K562 (cell line): Measurements from ENCODE around the gene CCNY. TPM values are rescaled to one million over a fixed set of nuclear protein-coding genes. Genes with fewer than 3 reads are reported as not detected.

Source experiments
- ATAC-seq: fragments of 200-7000 bp; cut with Tn5 transposase; 3 replicates; pipeline ENCODE4 v1.9.1; 2020; ENCODE audit warnings: moderate library complexity
- BruUV-seq: library from RNA; stranded (reverse); fragments of 400-500 nt; replicated peaks from 2 replicates; lab custom pipeline; 2021; lab: Mats Ljungman, UMichigan
- CTCF ChIA-PET: fragments of 300-600 bp; formaldehyde crosslinking; extraction: SDS; loops from one replicate; lab custom pipeline; 2021; ENCODE audit warnings: low intra/inter-chr PET ratio; lab: Yijun Ruan, JAX
- POLR2A ChIA-PET: fragments of 300-600, 350-650 bp; sonication (Branson Sonifier 250); formaldehyde crosslinking; extraction: SDS; loops from one replicate; lab custom pipeline; 2021; ENCODE audit warnings: antibody characterized with exemption, inconsistent platforms; lab: Yijun Ruan, JAX
- DNase-seq, 4 experiments: peaks; one replicate each; pipeline versions ENCODE4 v3.0.0 to v3.0.0-alpha.2; 2011 to 2018; ENCODE audit warnings: low spot score in 3 of 4, mixed read lengths in 3 of 4; ENCODE audit errors: extremely low read depth in 1 of 4
- FAIRE-seq: peaks from 2 replicates; lab custom pipeline; 2011; peaks lifted over from hg19 to GRCh38; lab: Jason Lieb, UNC
- H2AFZ ChIP-seq: 2 replicates; pipeline ENCODE4 v1.6.0; 2011; ENCODE audit warnings: low read depth, low read length, control low read depth, inconsistent platforms
- H3K27ac ChIP-seq: fragments of 200-600 bp; 3 replicates; pipeline ENCODE4 v1.8.0; 2011; ENCODE audit warnings: low read depth, mild to moderate bottlenecking, control low read depth, inconsistent platforms, low read length, moderate library complexity, mixed read lengths; ENCODE audit errors: extremely low read depth
- H3K27me3 ChIP-seq, 2 experiments: fragments of 300-600 bp in 1 of 2; 2 replicates in 1 of 2; 3 replicates in 1 of 2; pipeline versions ENCODE4 v1.6.0 to v1.8.0; 2011; ENCODE audit warnings: inconsistent platforms in 2 of 2, low read length in 2 of 2, mild to moderate bottlenecking in 1 of 2, mixed read lengths in 1 of 2, moderate library complexity in 1 of 2; ENCODE audit not compliant: control insufficient read depth in 2 of 2, insufficient read depth in 2 of 2
- H3K36me3 ChIP-seq: fragments of 300-600 bp; 3 replicates; pipeline ENCODE4 v1.8.0; 2011; ENCODE audit warnings: mild to moderate bottlenecking, low read length, inconsistent platforms; ENCODE audit not compliant: control insufficient read depth, insufficient read depth
- H3K4me1 ChIP-seq, 2 experiments: fragments of 200-600 bp in 1 of 2; replicated peaks in 1 of 2; 2 replicates in 1 of 2; 3 replicates in 1 of 2; pipeline versions ENCODE4 v1.5.1 to v1.8.0; 2011; ENCODE audit warnings: inconsistent platforms in 2 of 2, low read length in 2 of 2, mild to moderate bottlenecking in 1 of 2, mixed read lengths in 1 of 2, moderate library complexity in 1 of 2; ENCODE audit not compliant: control insufficient read depth in 2 of 2, insufficient read depth in 2 of 2
- H3K4me2 ChIP-seq: 2 replicates; pipeline ENCODE4 v1.6.1; 2011; ENCODE audit warnings: low read length, control low read depth, inconsistent platforms, mixed read lengths; ENCODE audit not compliant: insufficient read depth
- H3K4me3 ChIP-seq: fragments of 200-600 bp; sonication (generic), shearing (Covaris generic); 2 replicates; pipeline ENCODE4 v1.5.1; 2016; ENCODE audit warnings: control low read depth, inconsistent platforms
- H3K79me2 ChIP-seq: fragments of 200-600 bp; 3 replicates; pipeline ENCODE4 v1.8.0; 2011; ENCODE audit warnings: low read length, inconsistent platforms; ENCODE audit not compliant: control insufficient read depth, insufficient read depth
- H3K9ac ChIP-seq, 2 experiments: 2 replicates each; pipeline versions ENCODE4 v1.6.0 to v1.6.1; 2011; ENCODE audit warnings: low read depth in 2 of 2, low read length in 2 of 2, control low read depth in 1 of 2, inconsistent platforms in 1 of 2, mild to moderate bottlenecking in 1 of 2, mixed read lengths in 1 of 2; ENCODE audit not compliant: insufficient read depth in 1 of 2
- H3K9me1 ChIP-seq: one replicate; pipeline ENCODE4 v1.6.0; 2011; ENCODE audit warnings: inconsistent platforms, mild to moderate bottlenecking, low read length, moderate library complexity; ENCODE audit not compliant: control insufficient read depth, insufficient read depth
- H3K9me3 ChIP-seq: replicated peaks from 2 replicates; pipeline ENCODE4 v1.5.1; 2011; ENCODE audit warnings: low read depth, low read length, inconsistent platforms; ENCODE audit not compliant: control insufficient read depth, insufficient read depth
- H4K20me1 ChIP-seq: replicated peaks from 2 replicates; pipeline ENCODE4 v1.6.1; 2011; ENCODE audit warnings: low read length, inconsistent platforms, mixed read lengths; ENCODE audit not compliant: control insufficient read depth, insufficient read depth
- ATF7 ChIP-seq: fragments of 450-650 bp; IDR thresholded peaks from 2 replicates; pipeline ENCODE4 v1.7.1; 2014; ENCODE audit warnings: mild to moderate bottlenecking, moderate library complexity
- C11orf30 ChIP-seq: fragments of 450-650 bp; IDR thresholded peaks from 2 replicates; pipeline ENCODE4 v1.6.1; 2016; ENCODE audit warnings: low read depth, mild to moderate bottlenecking
- FOXP4 ChIP-seq: sonication (generic); formaldehyde crosslinking; IDR thresholded peaks from 2 replicates; pipeline ENCODE4 v1.8.0; 2022; ENCODE audit warnings: mild to moderate bottlenecking, missing genetic modification reagents, borderline replicate concordance
- NONO ChIP-seq, 2 experiments: fragments of 200-400 bp in 1 of 2; fragments of 450-650 bp in 1 of 2; formaldehyde crosslinking in 1 of 2; IDR thresholded peaks; 2 replicates each; pipeline ENCODE4 v1.6.1; 2017; ENCODE audit warnings: low read depth in 2 of 2, mild to moderate bottlenecking in 2 of 2, moderate library complexity in 2 of 2, low read length in 1 of 2
- PKNOX1 ChIP-seq: fragments of 450-650 bp; IDR thresholded peaks from 2 replicates; pipeline ENCODE4 v1.6.1; 2016
- ZNF316 ChIP-seq: fragments of 450-650 bp; IDR thresholded peaks from 2 replicates; pipeline ENCODE4 v1.6.1; 2016
- WGBS: fragments of 100-300 bp; shearing (Covaris generic); methylation state at CpG from one replicate; pipeline ENCODE4 v1.1.6; 2016; ENCODE audit warnings: low coverage, mixed read lengths; ENCODE audit not compliant: insufficient coverage; ENCODE audit errors: missing lambda C conversion rate; 5-methylcytosine and 5-hydroxymethylcytosine counted together
- in situ Hi-C: fragments of 300-500 bp; cut with MboI; formaldehyde crosslinking; loops from 4 replicates; pipeline ENCODE4 v1.15.0; 2018; ENCODE audit warnings: inconsistent platforms, mixed read lengths
- intact Hi-C: fragments of 100-400 bp; cut with micrococcal nuclease; formaldehyde crosslinking; loops from 2 replicates; pipeline ENCODE4 v1.14.2; 2022
- polyA plus RNA-seq, 8 experiments: library from polyadenylated mRNA; depleted of rRNA in 4 of 8; stranded (reverse) in 5 of 8; unstranded in 3 of 8; fragments of >200 nt; fragmentation: Nextera tagmentation in 2 of 8; fragmentation: Illumina TruSeq in 1 of 8; extraction: Ambion mirVana in 2 of 8; extraction: Trizol in 1 of 8; gene quantifications; 2 replicates each; pipeline versions ENCODE4 v1.2.1 to v1.2.3, GENCODE V29; 2011 to 2014; ENCODE audit warnings: inconsistent platforms in 1 of 8, missing spikeins in 1 of 8
- total RNA-seq, 7 experiments: library from RNA; depleted of rRNA in 6 of 7; stranded (reverse); fragments of >200 nt in 6 of 7; fragmentation: Illumina TruSeq in 2 of 7; extraction: Trizol in 2 of 7; gene quantifications; 2 replicates each; pipeline versions ENCODE4 v1.2.1 to v1.2.3, GENCODE V29; 2011 to 2021; ENCODE audit warnings: low replicate concordance in 1 of 7
- TF ChIP-seq, protein P1 (sequence below), 2 experiments: fragments of 450-650 bp in 1 of 2; sonication (generic) in 1 of 2; formaldehyde crosslinking in 1 of 2; IDR thresholded peaks in 1 of 2; conservative IDR thresholded peaks in 1 of 2; 2 replicates each; pipeline versions ENCODE4 v1.6.1 to v1.8.1; 2016 to 2023; ENCODE audit warnings: mild to moderate bottlenecking in 2 of 2, moderate library complexity in 2 of 2, inconsistent platforms in 1 of 2, missing genetic modification reagents in 1 of 2
- TF ChIP-seq, protein P2 (sequence below): sonication (generic); formaldehyde crosslinking; IDR thresholded peaks from 2 replicates; pipeline ENCODE4 v1.8.0; 2023; ENCODE audit warnings: missing genetic modification reagents, mild to moderate bottlenecking, borderline replicate concordance

Gene CCNY
- total and polyA plus RNA-seq, 9 of the 15 experiments (the other 6 are each of a cell fraction or from before 2014, with no cell fraction given), result 8.4 to 109 (median 38.6) TPM

GRCh38 chr10:35462491-35462934 is 126.2 kb downstream of the CCNY start (continued):
- no peak for TF ChIP-seq NONO (IDR thresholded peaks at IDR 0.05; ENCODE audit: low read depth in 2 of 2, low read length in 1 of 2)
- TF ChIP-seq, all 486 proteins: peak for 0

DNA sequence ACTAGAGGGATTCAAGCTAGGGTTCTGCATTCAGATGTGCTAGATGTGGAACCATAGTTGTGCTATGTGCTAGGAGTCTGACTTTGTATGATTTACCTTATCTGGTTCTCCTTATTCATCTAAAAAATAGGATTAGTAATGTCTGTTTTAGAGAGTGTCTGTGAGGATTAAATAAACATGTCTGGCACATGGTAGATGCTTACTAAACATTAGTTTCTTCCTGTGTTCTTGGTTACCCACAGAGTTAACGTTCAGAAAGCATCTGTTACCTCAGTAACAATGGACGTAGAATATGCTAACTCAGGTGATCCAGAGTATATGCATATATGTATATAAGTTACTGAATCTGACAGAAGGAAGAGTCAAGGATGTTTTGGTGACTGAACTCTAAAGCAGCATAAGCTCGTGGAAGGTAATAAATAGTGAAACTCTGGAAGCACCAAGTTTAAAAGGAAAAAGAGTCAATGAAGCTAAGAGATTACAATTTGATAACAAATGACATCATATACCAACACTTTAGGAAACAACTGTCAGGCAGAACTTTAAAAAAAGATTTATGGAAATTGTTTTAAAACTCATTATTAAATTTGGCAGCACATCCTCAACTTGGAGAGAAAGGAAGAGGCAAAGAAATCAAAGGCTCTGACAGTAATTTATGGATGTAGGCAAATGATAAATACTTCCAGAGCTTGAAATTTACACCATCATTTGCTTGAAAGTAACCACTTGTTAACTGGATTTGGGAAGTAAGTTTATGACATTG is 127.0 kb downstream of the CCNY start:
- CTCF ChIA-PET, result no interaction called here
- Histone ChIP-seq H4K20me1 (peaks cover 62% of the 10 kb centered on the region), H2AFZ (no peak overlapping the region), H3K4me2 (no peak overlapping the region), H3K9me1 (peaks cover 6% of the 10 kb centered on the region), H3K9ac (no peak overlapping the region), H3K4me1 (peaks cover 19 to 72% of the 10 kb centered on the region in 2 experiments), H3K4me3 (no peak overlapping the region), H3K36me3 (no peaks in the 10 kb centered on the region), H3K9me3 (no peaks in the 10 kb centered on the region), H3K27ac (no peak overlapping the region), H3K27me3 (no peaks in the 10 kb centered on the region), H3K79me2 (peaks cover 100% of the 10 kb centered on the region)
- in situ Hi-C loops, result no loop called here
- ATAC-seq (no peak), DNase-seq (no peak), FAIRE-seq (no peak)
- POLR2A ChIA-PET, result interaction anchor here (0.7 to 1.0 kb wide), 4 partner anchors 14 to 76 kb away, joined by 3 to 5 read pairs (median 4); no protein-coding TSS in a partner anchor
- WGBS, result 47% methylated on average over 3 of the region's 3 CpGs
- no TSS peak for BruUV-seq
- intact Hi-C loops, result no loop called here
- TF ChIP-seq, protein P1, sequence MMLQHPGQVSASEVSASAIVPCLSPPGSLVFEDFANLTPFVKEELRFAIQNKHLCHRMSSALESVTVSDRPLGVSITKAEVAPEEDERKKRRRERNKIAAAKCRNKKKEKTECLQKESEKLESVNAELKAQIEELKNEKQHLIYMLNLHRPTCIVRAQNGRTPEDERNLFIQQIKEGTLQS (IDR thresholded peaks at IDR 0.05), result peak; percentile 59; the same call in 1 of the 2 replicates
- TF ChIP-seq, protein P1 (CRISPR knock-in tag; conservative IDR thresholded peaks at IDR 0.05), result no peak
- TF ChIP-seq ZNF316 (0 out of 2 replicates have a peak, but pooled peaks have one; percentile 25), C11orf30 (peak; percentile 49; the same call in 1 of the 2 replicates), FOXP4 (no peak), PKNOX1 (0 out of 2 replicates have a peak, but pooled peaks have one; percentile 53), ATF7 (peak; percentile 62; the same call in 1 of the 2 replicates)
- TF ChIP-seq, protein P2, sequence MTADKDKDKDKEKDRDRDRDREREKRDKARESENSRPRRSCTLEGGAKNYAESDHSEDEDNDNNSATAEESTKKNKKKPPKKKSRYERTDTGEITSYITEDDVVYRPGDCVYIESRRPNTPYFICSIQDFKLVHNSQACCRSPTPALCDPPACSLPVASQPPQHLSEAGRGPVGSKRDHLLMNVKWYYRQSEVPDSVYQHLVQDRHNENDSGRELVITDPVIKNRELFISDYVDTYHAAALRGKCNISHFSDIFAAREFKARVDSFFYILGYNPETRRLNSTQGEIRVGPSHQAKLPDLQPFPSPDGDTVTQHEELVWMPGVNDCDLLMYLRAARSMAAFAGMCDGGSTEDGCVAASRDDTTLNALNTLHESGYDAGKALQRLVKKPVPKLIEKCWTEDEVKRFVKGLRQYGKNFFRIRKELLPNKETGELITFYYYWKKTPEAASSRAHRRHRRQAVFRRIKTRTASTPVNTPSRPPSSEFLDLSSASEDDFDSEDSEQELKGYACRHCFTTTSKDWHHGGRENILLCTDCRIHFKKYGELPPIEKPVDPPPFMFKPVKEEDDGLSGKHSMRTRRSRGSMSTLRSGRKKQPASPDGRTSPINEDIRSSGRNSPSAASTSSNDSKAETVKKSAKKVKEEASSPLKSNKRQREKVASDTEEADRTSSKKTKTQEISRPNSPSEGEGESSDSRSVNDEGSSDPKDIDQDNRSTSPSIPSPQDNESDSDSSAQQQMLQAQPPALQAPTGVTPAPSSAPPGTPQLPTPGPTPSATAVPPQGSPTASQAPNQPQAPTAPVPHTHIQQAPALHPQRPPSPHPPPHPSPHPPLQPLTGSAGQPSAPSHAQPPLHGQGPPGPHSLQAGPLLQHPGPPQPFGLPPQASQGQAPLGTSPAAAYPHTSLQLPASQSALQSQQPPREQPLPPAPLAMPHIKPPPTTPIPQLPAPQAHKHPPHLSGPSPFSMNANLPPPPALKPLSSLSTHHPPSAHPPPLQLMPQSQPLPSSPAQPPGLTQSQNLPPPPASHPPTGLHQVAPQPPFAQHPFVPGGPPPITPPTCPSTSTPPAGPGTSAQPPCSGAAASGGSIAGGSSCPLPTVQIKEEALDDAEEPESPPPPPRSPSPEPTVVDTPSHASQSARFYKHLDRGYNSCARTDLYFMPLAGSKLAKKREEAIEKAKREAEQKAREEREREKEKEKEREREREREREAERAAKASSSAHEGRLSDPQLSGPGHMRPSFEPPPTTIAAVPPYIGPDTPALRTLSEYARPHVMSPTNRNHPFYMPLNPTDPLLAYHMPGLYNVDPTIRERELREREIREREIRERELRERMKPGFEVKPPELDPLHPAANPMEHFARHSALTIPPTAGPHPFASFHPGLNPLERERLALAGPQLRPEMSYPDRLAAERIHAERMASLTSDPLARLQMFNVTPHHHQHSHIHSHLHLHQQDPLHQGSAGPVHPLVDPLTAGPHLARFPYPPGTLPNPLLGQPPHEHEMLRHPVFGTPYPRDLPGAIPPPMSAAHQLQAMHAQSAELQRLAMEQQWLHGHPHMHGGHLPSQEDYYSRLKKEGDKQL (CRISPR knock-in tag), result no peak
